ENCODE results near the gene ARL4C.
A peak's percentile ranks its signal among the peaks of the same experiment; 100 is the strongest.

The ARL4C gene

DNA sequence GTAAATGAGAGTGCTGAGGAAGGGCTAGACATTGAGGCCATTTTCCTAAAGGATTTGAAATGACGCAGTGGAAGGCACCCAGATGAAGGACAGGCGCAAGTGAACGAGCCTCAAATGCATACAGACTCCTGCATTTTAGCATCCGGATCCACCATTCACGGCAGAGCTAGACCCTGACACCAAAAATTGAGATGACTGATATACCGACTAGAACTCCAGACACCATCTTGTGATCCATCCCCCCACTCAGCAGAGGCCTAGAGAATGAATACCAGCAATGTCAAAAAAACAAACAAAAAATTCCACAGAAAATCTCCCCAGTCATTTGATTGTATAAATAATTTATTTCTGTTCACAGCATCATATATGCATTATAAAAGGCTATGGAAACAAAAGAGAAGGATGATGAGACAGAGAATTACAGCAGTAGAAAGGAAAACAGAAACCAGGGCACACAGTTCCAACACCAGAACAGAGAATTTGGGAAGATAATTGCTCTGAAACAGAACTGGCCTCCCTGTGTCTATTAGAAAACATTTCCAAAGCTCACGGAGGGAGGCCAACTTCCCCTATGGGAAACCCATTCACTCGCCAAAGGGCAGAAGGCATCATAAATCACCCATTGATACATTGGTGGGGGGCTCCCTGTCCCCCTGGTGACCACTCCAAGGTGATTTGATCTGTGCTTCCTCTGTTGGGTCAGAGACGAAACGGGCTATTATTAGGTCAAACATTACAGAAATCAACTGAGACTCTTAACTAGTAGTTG lies 4.0 kb downstream of the ARL4C start:
- no peak overlapping the region for H3K4me3 ChIP-seq (ENCODE audit: low read length)
- no peaks in the 10 kb centered on the region for H3K9me3 ChIP-seq (ENCODE audit: insufficient read depth, low read length)
- H4K20me1 ChIP-seq (ENCODE audit: insufficient read depth, low read length), result no peaks in the 10 kb centered on the region
- no peak overlapping the region for H3K9ac ChIP-seq (ENCODE audit: low read length)
- no peak overlapping the region for H2AFZ ChIP-seq (ENCODE audit: low read depth, low read length)
- H3K36me3 ChIP-seq (replicated peaks; ENCODE audit: low read depth, low read length), result no peaks in the 10 kb centered on the region
- no peak for TF ChIP-seq EZH2phosphoT487 (IDR thresholded peaks at IDR 0.05; ENCODE audit: low read depth)
- TF ChIP-seq, protein P1, sequence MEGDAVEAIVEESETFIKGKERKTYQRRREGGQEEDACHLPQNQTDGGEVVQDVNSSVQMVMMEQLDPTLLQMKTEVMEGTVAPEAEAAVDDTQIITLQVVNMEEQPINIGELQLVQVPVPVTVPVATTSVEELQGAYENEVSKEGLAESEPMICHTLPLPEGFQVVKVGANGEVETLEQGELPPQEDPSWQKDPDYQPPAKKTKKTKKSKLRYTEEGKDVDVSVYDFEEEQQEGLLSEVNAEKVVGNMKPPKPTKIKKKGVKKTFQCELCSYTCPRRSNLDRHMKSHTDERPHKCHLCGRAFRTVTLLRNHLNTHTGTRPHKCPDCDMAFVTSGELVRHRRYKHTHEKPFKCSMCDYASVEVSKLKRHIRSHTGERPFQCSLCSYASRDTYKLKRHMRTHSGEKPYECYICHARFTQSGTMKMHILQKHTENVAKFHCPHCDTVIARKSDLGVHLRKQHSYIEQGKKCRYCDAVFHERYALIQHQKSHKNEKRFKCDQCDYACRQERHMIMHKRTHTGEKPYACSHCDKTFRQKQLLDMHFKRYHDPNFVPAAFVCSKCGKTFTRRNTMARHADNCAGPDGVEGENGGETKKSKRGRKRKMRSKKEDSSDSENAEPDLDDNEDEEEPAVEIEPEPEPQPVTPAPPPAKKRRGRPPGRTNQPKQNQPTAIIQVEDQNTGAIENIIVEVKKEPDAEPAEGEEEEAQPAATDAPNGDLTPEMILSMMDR (IDR thresholded peaks at IDR 0.05; ENCODE audit: low read depth, low read length), result no peak
- H3K4me1 ChIP-seq (ENCODE audit: low read length), result peaks cover 33% of the 10 kb centered on the region
- no peak overlapping the region for H3K4me2 ChIP-seq (ENCODE audit: low read length)
- no peak overlapping the region for H3K27ac ChIP-seq (ENCODE audit: low read length)
- no peaks in the 10 kb centered on the region for H3K79me2 ChIP-seq (ENCODE audit: low read length)
- peaks cover 34% of the 10 kb centered on the region for H3K27me3 ChIP-seq (ENCODE audit: low read depth, low read length)

DNA sequence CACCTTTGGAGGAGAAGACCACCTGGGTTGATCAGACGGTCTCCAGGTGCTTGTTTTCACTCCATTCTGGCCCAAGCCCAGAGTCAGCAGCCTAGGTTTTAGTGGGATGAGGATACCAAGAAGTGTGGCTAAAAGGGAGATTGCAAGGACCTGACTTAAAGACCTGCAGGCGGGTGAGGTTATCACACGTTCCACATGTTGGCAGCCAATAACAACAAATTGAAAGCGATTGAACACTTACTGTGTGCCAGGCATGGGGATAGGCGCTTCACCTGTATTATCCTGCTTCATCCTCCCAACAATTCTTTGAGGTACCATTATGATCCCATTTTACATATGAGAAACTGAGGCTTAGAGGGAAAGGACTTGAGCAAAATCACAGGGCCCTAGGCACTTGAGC lies 5.0 kb downstream of the ARL4C start:
- H4K20me1 ChIP-seq (ENCODE audit: insufficient read depth, low read length), result no peaks in the 10 kb centered on the region
- H3K27ac ChIP-seq (ENCODE audit: low read length), result no peak overlapping the region
- no peaks in the 10 kb centered on the region for H3K9me3 ChIP-seq (ENCODE audit: insufficient read depth, low read length)
- no peak overlapping the region for H3K4me3 ChIP-seq (ENCODE audit: low read length)
- no peak overlapping the region for H3K9ac ChIP-seq (ENCODE audit: low read length)
- H2AFZ ChIP-seq (ENCODE audit: low read depth, low read length), result no peak overlapping the region
- peaks cover 34% of the 10 kb centered on the region for H3K27me3 ChIP-seq (ENCODE audit: low read depth, low read length)
- H3K4me1 ChIP-seq (ENCODE audit: low read length), result peaks cover 33% of the 10 kb centered on the region
- no peaks in the 10 kb centered on the region for H3K79me2 ChIP-seq (ENCODE audit: low read length)
- TF ChIP-seq, protein P1 (IDR thresholded peaks at IDR 0.05; ENCODE audit: low read depth, low read length), result no peak
- no peak for TF ChIP-seq EZH2phosphoT487 (IDR thresholded peaks at IDR 0.05; ENCODE audit: low read depth)
- H3K4me2 ChIP-seq (ENCODE audit: low read length), result no peak overlapping the region
- no peaks in the 10 kb centered on the region for H3K36me3 ChIP-seq (replicated peaks; ENCODE audit: low read depth, low read length)

DNA sequence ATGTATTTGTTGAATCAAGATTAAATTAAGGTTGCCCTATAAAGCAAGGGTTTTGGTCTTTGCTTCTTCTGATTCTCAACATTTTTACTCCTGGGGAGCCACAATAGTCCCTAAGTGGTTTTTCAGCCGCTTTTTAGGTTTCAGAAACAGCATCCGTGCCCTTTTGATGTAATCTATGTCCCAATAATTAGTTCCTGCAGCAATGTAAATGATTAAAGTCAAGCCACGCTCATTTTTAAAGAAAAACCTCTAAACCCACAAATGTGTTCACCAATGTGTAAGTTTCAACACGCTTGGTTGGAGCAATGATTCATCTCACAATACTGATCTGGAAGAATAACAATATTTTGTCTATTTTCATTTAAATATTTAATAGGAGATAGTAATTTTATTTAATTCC lies 5.6 kb downstream of the ARL4C start:
- Histone ChIP-seq H3K9ac (ENCODE audit: low read length) (no peak overlapping the region), H3K36me3 (replicated peaks; ENCODE audit: low read depth, low read length) (no peaks in the 10 kb centered on the region), H3K79me2 (ENCODE audit: low read length) (no peaks in the 10 kb centered on the region), H3K4me3 (ENCODE audit: low read length) (peak overlapping the region; percentile 62), H2AFZ (ENCODE audit: low read depth, low read length) (no peak overlapping the region), H3K4me1 (ENCODE audit: low read length) (peaks cover 32% of the 10 kb centered on the region), H3K27me3 (ENCODE audit: low read depth, low read length) (peaks cover 33% of the 10 kb centered on the region), H3K9me3 (ENCODE audit: insufficient read depth, low read length) (no peaks in the 10 kb centered on the region), H3K27ac (ENCODE audit: low read length) (no peak overlapping the region), H3K4me2 (ENCODE audit: low read length) (peak overlapping the region; percentile 69), H4K20me1 (ENCODE audit: insufficient read depth, low read length) (no peaks in the 10 kb centered on the region)
- TF ChIP-seq, protein P1 (IDR thresholded peaks at IDR 0.05; ENCODE audit: low read depth, low read length), result no peak
- TF ChIP-seq EZH2phosphoT487 (IDR thresholded peaks at IDR 0.05; ENCODE audit: low read depth), result no peak

DNA sequence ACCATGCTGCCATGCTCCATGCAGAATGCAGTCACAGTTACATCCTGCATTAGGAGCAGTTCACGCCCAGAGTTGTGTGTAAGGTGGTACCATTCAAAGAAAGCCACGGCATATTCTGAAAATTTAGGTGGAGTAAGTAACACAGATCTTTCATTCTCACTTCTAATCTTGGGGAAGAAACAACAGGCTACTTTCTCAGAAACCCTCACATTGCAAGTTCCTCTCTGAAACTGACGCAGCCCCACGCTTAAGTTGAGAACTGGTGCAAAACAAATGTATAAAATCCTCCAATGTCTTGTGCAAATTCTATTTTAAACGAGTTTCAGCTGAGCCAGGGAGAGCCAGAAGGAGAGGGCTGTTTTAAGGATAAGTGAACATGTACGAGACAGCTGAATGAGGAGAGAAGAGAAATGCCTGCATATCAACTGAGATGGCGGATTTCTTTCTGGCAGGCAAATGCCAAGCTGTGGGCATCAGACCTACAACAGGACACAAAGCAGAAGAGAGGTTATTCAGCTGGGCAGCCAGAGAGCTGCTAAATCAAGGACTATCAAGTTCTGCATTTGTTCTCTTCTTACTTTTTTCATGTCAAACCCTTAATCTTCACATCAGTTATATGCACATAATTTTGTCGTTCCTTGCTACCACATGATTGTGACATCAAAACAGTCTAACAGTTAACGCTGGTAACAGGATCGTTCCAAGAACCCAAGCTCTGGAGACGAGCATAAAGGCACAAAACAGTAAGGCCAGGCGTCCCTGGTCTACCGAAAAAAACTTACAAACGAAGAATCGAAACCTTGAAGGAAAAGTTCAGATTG lies 6.4 kb downstream of the ARL4C start:
- Histone ChIP-seq H3K79me2 (ENCODE audit: low read length) (no peaks in the 10 kb centered on the region), H2AFZ (ENCODE audit: low read depth, low read length) (no peak overlapping the region), H3K36me3 (replicated peaks; ENCODE audit: low read depth, low read length) (no peaks in the 10 kb centered on the region), H3K9ac (ENCODE audit: low read length) (no peak overlapping the region), H3K27me3 (ENCODE audit: low read depth, low read length) (peaks cover 29% of the 10 kb centered on the region), H4K20me1 (ENCODE audit: insufficient read depth, low read length) (no peaks in the 10 kb centered on the region), H3K9me3 (ENCODE audit: insufficient read depth, low read length) (no peaks in the 10 kb centered on the region), H3K4me1 (ENCODE audit: low read length) (peaks cover 30% of the 10 kb centered on the region), H3K4me3 (ENCODE audit: low read length) (peak overlapping the region; percentile 62), H3K4me2 (ENCODE audit: low read length) (peak overlapping the region; percentile 69), H3K27ac (ENCODE audit: low read length) (no peak overlapping the region)
- TF ChIP-seq, protein P1 (IDR thresholded peaks at IDR 0.05; ENCODE audit: low read depth, low read length), result no peak
- TF ChIP-seq EZH2phosphoT487 (IDR thresholded peaks at IDR 0.05; ENCODE audit: low read depth), result no peak
